Nephron (organoid): ENCODE measurements around the gene PHF24.
A peak's percentile ranks its signal among the peaks of the same experiment; 100 is the strongest.

Experiments used
- H3K27ac Mint-ChIP-seq, 3 experiments: 2 replicates each; pipeline ENCODE4 v1.8.0; 2020; ENCODE audit warnings: mixed read lengths in 3 of 3, mild to moderate bottlenecking in 2 of 3, moderate library complexity in 1 of 3
- H3K27me3 Mint-ChIP-seq: 2 replicates; pipeline ENCODE4 v1.8.0; 2021; ENCODE audit warnings: low read depth, mild to moderate bottlenecking, moderate library complexity, mixed read lengths
- H3K36me3 Mint-ChIP-seq: 2 replicates; pipeline ENCODE4 v1.8.0; 2020; ENCODE audit warnings: low read depth, mixed read lengths
- H3K4me1 Mint-ChIP-seq: 2 replicates; pipeline ENCODE4 v1.8.0; 2020; ENCODE audit warnings: mixed read lengths
- H3K4me3 Mint-ChIP-seq, 3 experiments: 2 replicates each; pipeline ENCODE4 v1.8.0; 2020; ENCODE audit warnings: mild to moderate bottlenecking in 3 of 3, mixed read lengths in 3 of 3, moderate library complexity in 2 of 3
- H3K9me3 Mint-ChIP-seq: 2 replicates; pipeline ENCODE4 v1.8.0; 2020; ENCODE audit warnings: mixed read lengths
- CTCF ChIP-seq, 3 experiments: fragments of 200-600 bp; sonication (generic); IDR thresholded peaks; one replicate each; pipeline ENCODE4 v1.5.0; 2021; ENCODE audit warnings: antibody characterized with exemption in 3 of 3; ENCODE audit not compliant: unreplicated experiment in 3 of 3

The PHF24 gene

DNA sequence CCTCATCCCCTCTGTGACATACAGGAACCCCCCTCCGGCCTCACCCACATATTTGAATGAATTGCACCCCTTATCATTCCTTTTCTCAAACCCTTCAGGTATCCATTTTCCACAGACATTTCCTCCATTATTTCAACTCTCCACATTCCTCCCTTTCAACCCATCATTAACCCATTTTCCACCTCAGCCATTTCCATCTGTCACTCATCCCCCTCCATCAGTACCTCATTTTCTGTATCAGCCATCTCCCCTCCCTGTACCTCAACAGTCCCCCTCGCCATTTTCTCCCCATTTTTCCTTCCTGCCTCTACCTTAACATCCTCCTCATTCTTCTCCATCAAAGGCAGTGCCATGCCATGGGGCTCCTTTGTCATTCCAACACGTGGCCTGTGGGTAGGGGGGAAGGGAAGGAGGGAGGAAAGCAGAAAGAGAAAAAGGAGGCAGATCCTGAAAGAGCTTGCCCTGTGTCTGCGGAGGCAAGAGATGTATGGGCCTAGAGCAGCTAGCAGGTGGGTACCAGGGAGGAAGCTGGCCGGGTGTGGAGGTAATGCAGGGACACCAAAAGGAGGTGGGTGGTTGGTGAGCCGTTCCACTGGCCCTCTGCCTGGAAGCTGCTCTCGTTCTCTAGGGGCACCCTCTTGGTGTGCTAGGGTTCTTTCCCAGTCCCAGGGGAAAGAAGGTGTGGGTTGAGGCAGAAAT, 33.0 kb downstream of the PHF24 start:
- Mint-ChIP-seq H3K27me3 (peaks cover 6% of the 10 kb centered on the region), H3K4me1 (peaks cover 64% of the 10 kb centered on the region), H3K36me3 (no peaks in the 10 kb centered on the region), H3K27ac (peak overlapping the region; percentile 23 to 63 (median 51)), H3K9me3 (no peaks in the 10 kb centered on the region), H3K4me3 (peak overlapping the region; percentile 93 to 95 (median 94))
- no peak for TF ChIP-seq CTCF (IDR thresholded peaks at IDR 0.05; ENCODE audit: unreplicated experiment in 3 of 3)

DNA sequence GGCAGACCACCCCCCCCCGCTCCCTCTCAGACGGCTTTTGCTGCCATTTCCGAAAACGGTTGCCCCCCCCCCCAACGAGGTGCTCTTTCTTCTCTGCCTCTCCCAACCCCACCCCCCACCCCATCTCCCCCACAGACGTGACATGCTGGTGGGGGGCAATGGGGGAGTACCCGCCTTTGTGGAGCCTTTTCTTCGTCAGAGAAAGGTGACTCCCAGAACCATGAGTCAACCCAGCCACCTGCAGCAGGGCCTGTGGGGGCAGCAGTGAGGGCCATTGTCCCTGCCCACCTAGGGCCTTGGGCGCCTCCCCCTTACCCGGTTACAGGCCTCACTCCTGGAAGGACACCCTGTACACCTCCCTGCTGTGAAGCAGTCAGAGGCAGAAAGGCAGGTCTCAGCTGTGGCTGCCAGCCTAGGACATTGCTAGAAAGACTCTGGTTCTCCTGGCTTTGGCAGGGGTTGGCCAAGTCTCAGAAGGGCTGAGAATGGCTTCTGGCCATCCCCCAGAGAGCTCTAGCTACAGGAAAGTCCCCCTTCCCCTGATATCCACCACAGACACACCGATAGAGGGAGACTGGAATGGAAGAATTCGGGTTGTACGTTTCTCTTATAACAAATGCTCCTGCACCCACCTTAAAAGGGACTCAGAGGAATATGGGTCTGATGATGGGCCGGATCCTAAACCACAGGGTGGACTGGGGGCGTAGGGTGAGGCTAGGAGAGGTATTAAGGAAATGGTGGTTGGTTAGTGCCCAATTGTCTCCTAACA, 33.7 kb downstream of the PHF24 start:
- Mint-ChIP-seq H3K36me3 (peaks cover 2% of the 10 kb centered on the region), H3K4me1 (peaks cover 64% of the 10 kb centered on the region), H3K27me3 (peaks cover 3% of the 10 kb centered on the region), H3K27ac (peak overlapping the region; percentile 31 to 87 (median 84)), H3K9me3 (no peaks in the 10 kb centered on the region), H3K4me3 (peak overlapping the region; percentile 46 to 65 (median 58))
- TF ChIP-seq CTCF (IDR thresholded peaks at IDR 0.05; ENCODE audit: unreplicated experiment in 3 of 3): no peak

DNA sequence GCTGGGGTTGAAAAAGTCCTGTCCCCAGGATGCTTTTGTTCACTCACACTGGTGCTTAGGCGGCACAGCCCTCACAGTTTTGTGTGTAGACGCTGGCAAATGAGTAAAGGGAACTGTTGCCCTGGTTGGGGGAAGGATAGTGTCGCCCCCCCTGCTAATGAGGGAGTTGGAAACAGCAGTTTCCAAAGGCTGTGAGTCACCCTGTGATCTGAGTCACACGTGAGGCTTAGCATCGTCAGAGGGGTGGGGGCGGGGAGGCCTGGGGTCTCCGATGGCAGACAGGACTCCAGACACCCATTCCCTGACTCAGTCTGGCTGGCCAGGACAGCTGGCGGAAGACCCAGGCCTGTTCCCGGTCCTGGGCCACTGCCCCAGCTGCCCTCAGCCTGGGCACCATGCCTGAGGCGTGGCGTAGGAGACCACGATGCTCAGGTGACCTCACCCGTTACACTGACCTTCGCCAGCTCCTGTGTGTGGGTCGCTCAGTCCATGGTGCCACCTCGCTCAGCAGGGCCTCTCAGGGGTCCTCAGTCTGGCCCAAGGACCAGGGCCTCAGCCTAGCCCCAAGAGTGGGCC, 34.4 kb downstream of the PHF24 start:
- peaks cover 62% of the 10 kb centered on the region for H3K4me1 Mint-ChIP-seq
- peak overlapping the region in 2 of 3 experiments; percentile 46 to 68 for H3K4me3 Mint-ChIP-seq
- peaks cover 3% of the 10 kb centered on the region for H3K27me3 Mint-ChIP-seq
- H3K36me3 Mint-ChIP-seq: peaks cover 6% of the 10 kb centered on the region
- no peaks in the 10 kb centered on the region for H3K9me3 Mint-ChIP-seq
- H3K27ac Mint-ChIP-seq: peak overlapping the region; percentile 75 to 92 (median 84)
- TF ChIP-seq CTCF (IDR thresholded peaks at IDR 0.05; ENCODE audit: unreplicated experiment in 3 of 3): no peak

DNA sequence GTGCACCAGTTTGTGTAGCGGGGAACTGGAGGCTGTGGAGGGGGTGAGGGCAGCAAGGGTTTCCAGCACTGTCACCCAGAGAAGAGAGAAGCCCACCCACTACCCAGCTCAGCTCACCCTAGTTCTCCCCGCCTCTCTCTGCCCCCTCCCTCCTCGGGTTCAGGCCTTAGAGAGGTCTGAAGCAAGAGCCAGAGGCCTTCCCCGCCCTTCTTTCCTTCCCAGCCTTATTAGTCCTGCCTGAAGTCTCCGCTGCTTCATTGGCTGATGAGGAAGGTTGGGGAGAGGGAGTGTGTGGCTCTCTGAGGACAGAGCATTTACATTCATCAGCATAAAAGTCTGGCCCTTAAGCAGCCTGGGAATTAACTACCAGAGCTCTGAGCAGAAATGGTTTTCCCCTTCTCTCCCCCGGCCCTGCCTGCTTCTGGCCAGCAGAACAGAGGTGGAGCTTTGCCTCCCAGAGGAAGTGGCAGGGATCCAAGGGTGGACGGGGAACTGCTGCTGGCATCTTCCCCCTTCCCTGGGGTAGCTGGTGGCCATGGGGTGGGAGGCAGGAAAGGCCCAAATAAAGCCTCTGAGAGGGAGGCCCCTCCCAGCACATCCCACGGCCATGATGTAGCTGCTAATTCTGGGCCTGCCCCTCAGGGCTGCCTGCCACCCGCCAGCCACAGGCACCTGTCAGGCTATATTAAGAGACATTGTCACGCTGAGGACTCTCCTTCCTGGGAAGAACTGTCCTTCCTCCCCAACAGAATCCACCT, 35.6 kb downstream of the PHF24 start:
- TF ChIP-seq CTCF (IDR thresholded peaks at IDR 0.05; ENCODE audit: unreplicated experiment in 3 of 3): no peak
- Mint-ChIP-seq H3K9me3 (no peaks in the 10 kb centered on the region), H3K27me3 (peaks cover 2% of the 10 kb centered on the region), H3K4me3 (peak overlapping the region; percentile 31 to 68 (median 57)), H3K4me1 (peaks cover 58% of the 10 kb centered on the region), H3K27ac (peak overlapping the region; percentile 75 to 92 (median 84)), H3K36me3 (peaks cover 6% of the 10 kb centered on the region)

- no peaks in the 10 kb centered on the region for H3K9me3 Mint-ChIP-seq
- H3K27ac Mint-ChIP-seq: peak overlapping the region; percentile 75 to 92 (median 84)
- H3K36me3 Mint-ChIP-seq: peaks cover 6% of the 10 kb centered on the region
- peaks cover 55% of the 10 kb centered on the region for H3K4me1 Mint-ChIP-seq
- no peaks in the 10 kb centered on the region for H3K27me3 Mint-ChIP-seq
- peak; percentile 47 to 63 (median 55) for TF ChIP-seq CTCF (IDR thresholded peaks at IDR 0.05; ENCODE audit: unreplicated experiment in 3 of 3)
- peak overlapping the region; percentile 9 to 68 (median 57) for H3K4me3 Mint-ChIP-seq
Observed at GRCh38 chr9:34994260-34994899, 36.3 kb downstream of the PHF24 start.
